Liver (tissue), 3 donors: ENCODE measurements around the gene ZFAND3.

Source experiments
- EGR1 ChIP-seq, 2 donors: IDR thresholded peaks; 2 replicates each; pipeline ENCODE4 v1.6.1; 2016 to 2018; ENCODE audit warnings: antibody characterized with exemption in 2 of 2, low read depth in 2 of 2
- FOXA1 ChIP-seq: IDR thresholded peaks from 2 replicates; pipeline ENCODE4 v1.6.1; 2016; ENCODE audit warnings: antibody characterized with exemption
- GABPA ChIP-seq, 2 donors: IDR thresholded peaks in 1 of 2; conservative IDR thresholded peaks in 1 of 2; 2 replicates each; pipeline ENCODE4 v1.6.1; 2016; ENCODE audit warnings: antibody characterized with exemption in 2 of 2, mild to moderate bottlenecking in 1 of 2, moderate library complexity in 1 of 2
- RAD21 ChIP-seq, 2 donors: IDR thresholded peaks; 2 replicates each; pipeline ENCODE4 v1.6.1; 2016; ENCODE audit warnings: antibody characterized with exemption in 2 of 2, mild to moderate bottlenecking in 2 of 2
- RXRA ChIP-seq, 2 donors: IDR thresholded peaks; 2 replicates each; pipeline ENCODE4 v1.6.1; 2017 to 2018; ENCODE audit warnings: antibody characterized with exemption in 2 of 2, mild to moderate bottlenecking in 1 of 2
- SP1 ChIP-seq: IDR thresholded peaks from 2 replicates; pipeline ENCODE4 v1.6.1; 2018; ENCODE audit warnings: antibody characterized with exemption, mild to moderate bottlenecking
- TF ChIP-seq, protein P1 (sequence below): fragments of 150-350 bp; IDR thresholded peaks from 2 replicates; pipeline ENCODE4 v1.5.1; 2017; ENCODE audit warnings: improper control_type of control experiment, low read depth, low read length; ENCODE audit not compliant: missing input control
- TF ChIP-seq, protein P2 (sequence below): IDR thresholded peaks from 2 replicates; pipeline ENCODE4 v1.6.1; 2016; ENCODE audit warnings: antibody characterized with exemption
- TF ChIP-seq, protein P3 (sequence below): IDR thresholded peaks from 2 replicates; pipeline ENCODE4 v1.6.1; 2016; ENCODE audit warnings: antibody characterized with exemption
- TF ChIP-seq, protein P4 (sequence below): IDR thresholded peaks from 2 replicates; pipeline ENCODE4 v1.6.1; 2016; ENCODE audit warnings: antibody characterized with exemption, mild to moderate bottlenecking
- donor health status: healthy.
- donor health status: healthy.

DNA sequence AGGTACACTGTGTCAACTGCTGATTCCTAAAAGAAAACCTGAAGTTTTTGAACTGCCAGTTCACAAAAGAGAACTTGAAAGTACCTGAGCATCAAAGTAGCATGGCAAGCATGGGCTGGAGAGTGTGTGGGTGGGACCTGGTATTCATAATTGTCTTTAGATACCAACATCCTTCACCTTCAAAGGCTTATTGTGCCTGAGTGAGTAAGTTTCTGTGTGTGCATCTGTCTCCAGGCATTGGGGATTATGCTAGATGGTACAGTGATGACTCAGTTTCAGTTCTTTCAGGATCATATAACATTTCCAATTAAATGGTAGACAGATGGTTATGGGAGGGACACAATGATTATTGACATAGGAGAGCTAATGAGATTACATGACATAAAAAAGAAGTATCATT is 238.5 kb downstream of the ZFAND3 start:
- TF ChIP-seq, protein P1, sequence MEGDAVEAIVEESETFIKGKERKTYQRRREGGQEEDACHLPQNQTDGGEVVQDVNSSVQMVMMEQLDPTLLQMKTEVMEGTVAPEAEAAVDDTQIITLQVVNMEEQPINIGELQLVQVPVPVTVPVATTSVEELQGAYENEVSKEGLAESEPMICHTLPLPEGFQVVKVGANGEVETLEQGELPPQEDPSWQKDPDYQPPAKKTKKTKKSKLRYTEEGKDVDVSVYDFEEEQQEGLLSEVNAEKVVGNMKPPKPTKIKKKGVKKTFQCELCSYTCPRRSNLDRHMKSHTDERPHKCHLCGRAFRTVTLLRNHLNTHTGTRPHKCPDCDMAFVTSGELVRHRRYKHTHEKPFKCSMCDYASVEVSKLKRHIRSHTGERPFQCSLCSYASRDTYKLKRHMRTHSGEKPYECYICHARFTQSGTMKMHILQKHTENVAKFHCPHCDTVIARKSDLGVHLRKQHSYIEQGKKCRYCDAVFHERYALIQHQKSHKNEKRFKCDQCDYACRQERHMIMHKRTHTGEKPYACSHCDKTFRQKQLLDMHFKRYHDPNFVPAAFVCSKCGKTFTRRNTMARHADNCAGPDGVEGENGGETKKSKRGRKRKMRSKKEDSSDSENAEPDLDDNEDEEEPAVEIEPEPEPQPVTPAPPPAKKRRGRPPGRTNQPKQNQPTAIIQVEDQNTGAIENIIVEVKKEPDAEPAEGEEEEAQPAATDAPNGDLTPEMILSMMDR: no peak
- TF ChIP-seq RAD21 (IDR thresholded peaks at IDR 0.05) (no peak), EGR1 (IDR thresholded peaks at IDR 0.05; ENCODE audit: low read depth in 2 of 2) (no peak), SP1 (no peak), FOXA1 (no peak), GABPA (IDR thresholded peaks at IDR 0.05 in 1 of 2, conservative IDR thresholded peaks at IDR 0.05 in 1 of 2) (no peak), RXRA (IDR thresholded peaks at IDR 0.05) (no peak)
- TF ChIP-seq, protein P2, sequence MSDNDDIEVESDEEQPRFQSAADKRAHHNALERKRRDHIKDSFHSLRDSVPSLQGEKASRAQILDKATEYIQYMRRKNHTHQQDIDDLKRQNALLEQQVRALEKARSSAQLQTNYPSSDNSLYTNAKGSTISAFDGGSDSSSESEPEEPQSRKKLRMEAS: no peak
- TF ChIP-seq, protein P3, sequence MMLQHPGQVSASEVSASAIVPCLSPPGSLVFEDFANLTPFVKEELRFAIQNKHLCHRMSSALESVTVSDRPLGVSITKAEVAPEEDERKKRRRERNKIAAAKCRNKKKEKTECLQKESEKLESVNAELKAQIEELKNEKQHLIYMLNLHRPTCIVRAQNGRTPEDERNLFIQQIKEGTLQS: no peak
- TF ChIP-seq, protein P4, sequence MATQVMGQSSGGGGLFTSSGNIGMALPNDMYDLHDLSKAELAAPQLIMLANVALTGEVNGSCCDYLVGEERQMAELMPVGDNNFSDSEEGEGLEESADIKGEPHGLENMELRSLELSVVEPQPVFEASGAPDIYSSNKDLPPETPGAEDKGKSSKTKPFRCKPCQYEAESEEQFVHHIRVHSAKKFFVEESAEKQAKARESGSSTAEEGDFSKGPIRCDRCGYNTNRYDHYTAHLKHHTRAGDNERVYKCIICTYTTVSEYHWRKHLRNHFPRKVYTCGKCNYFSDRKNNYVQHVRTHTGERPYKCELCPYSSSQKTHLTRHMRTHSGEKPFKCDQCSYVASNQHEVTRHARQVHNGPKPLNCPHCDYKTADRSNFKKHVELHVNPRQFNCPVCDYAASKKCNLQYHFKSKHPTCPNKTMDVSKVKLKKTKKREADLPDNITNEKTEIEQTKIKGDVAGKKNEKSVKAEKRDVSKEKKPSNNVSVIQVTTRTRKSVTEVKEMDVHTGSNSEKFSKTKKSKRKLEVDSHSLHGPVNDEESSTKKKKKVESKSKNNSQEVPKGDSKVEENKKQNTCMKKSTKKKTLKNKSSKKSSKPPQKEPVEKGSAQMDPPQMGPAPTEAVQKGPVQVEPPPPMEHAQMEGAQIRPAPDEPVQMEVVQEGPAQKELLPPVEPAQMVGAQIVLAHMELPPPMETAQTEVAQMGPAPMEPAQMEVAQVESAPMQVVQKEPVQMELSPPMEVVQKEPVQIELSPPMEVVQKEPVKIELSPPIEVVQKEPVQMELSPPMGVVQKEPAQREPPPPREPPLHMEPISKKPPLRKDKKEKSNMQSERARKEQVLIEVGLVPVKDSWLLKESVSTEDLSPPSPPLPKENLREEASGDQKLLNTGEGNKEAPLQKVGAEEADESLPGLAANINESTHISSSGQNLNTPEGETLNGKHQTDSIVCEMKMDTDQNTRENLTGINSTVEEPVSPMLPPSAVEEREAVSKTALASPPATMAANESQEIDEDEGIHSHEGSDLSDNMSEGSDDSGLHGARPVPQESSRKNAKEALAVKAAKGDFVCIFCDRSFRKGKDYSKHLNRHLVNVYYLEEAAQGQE: no peak
